SU-DHL-6 (cell line): ENCODE results near the gene CPSF2.

Experiments
- H2AFZ ChIP-seq: fragments of 200-600 bp; sonication (generic); 2 replicates; pipeline ENCODE4 v1.6.1; 2014; ENCODE audit warnings: low read depth, mild to moderate bottlenecking, moderate library complexity, mixed read lengths, antibody characterized with exemption, low read length; ENCODE audit not compliant: severe bottlenecking
- H3F3A ChIP-seq: fragments of 200-600 bp; shearing (Covaris generic); 2 replicates; pipeline ENCODE4 v1.6.0; 2016; ENCODE audit warnings: antibody characterized with exemption, mild to moderate bottlenecking; ENCODE audit not compliant: insufficient read depth
- H3K27ac ChIP-seq: fragments of 200-600 bp; sonication (generic); 2 replicates; pipeline ENCODE4 v1.5.1; 2016; ENCODE audit warnings: low read depth, mild to moderate bottlenecking, low read length, moderate library complexity, mixed read lengths
- H3K27me3 ChIP-seq: fragments of 200-600 bp; sonication (generic), shearing (Covaris generic); 2 replicates; pipeline ENCODE4 v1.6.0; 2014; ENCODE audit warnings: mild to moderate bottlenecking, low read length
- H3K36me3 ChIP-seq: fragments of 200-600 bp; sonication (generic); 2 replicates; pipeline ENCODE4 v1.6.1; 2014; ENCODE audit warnings: mild to moderate bottlenecking, low read length, mixed read lengths
- H3K4me2 ChIP-seq: fragments of 300-600, 200-600 bp; shearing (Covaris generic), sonication (generic); 2 replicates; pipeline ENCODE4 v1.6.0; 2014; ENCODE audit warnings: low read length, low read depth, mild to moderate bottlenecking; ENCODE audit not compliant: poor library complexity, severe bottlenecking
- H3K4me3 ChIP-seq: fragments of 200-600 bp; sonication (generic); 2 replicates; pipeline ENCODE4 v1.5.1; 2014; ENCODE audit warnings: antibody characterized with exemption, low read length, mild to moderate bottlenecking, mixed read lengths; ENCODE audit not compliant: insufficient read depth, poor library complexity, severe bottlenecking
- H3K79me2 ChIP-seq: fragments of 200-600 bp; sonication (generic); 2 replicates; pipeline ENCODE4 v1.6.1; 2014; ENCODE audit warnings: mild to moderate bottlenecking, low read length, moderate library complexity; ENCODE audit not compliant: insufficient read depth
- H3K9ac ChIP-seq: fragments of 200-600 bp; sonication (generic); 2 replicates; pipeline ENCODE4 v1.7.0; 2014; ENCODE audit warnings: mild to moderate bottlenecking, low read length
- H3K9me2 ChIP-seq: fragments of 200-600 bp; sonication (generic); replicated peaks from 2 replicates; pipeline ENCODE4 v1.6.1; 2014; ENCODE audit warnings: low read length; ENCODE audit not compliant: insufficient read depth
- H3K9me3 ChIP-seq: fragments of 200-600 bp; sonication (generic); 2 replicates; pipeline ENCODE4 v1.6.1; 2014; ENCODE audit warnings: low read length, mixed read lengths; ENCODE audit not compliant: insufficient read depth
- H4K20me1 ChIP-seq: fragments of 200-600 bp; sonication (generic); 2 replicates; pipeline ENCODE4 v1.6.1; 2014; ENCODE audit warnings: low read depth, mild to moderate bottlenecking, antibody characterized with exemption, low read length, moderate library complexity, mixed read lengths
- CTCF ChIP-seq: fragments of 200-600 bp; sonication (generic); IDR thresholded peaks from one replicate; pipeline ENCODE4 v1.5.1; 2017; ENCODE audit warnings: antibody characterized with exemption, mild to moderate bottlenecking, low read length, moderate library complexity; ENCODE audit not compliant: insufficient read depth, poor library complexity, severe bottlenecking
- EZH2phosphoT487 ChIP-seq: fragments of 200-600 bp; sonication (generic), shearing (Covaris generic); conservative IDR thresholded peaks from 2 replicates; pipeline ENCODE4 v1.6.1; 2018; ENCODE audit warnings: mild to moderate bottlenecking, antibody characterized with exemption, low read length, moderate library complexity, mixed read lengths

The CPSF2 gene

GRCh38 chr14:92190768-92191167 is 69.0 kb downstream of the CPSF2 start:
- H3F3A ChIP-seq, result no peaks in the 10 kb centered on the region
- no peak overlapping the region for H2AFZ ChIP-seq
- no peaks in the 10 kb centered on the region for H3K9me2 ChIP-seq
- H4K20me1 ChIP-seq, result no peaks in the 10 kb centered on the region
- H3K4me2 ChIP-seq, result no peak overlapping the region
- no peak overlapping the region for H3K9ac ChIP-seq
- peaks cover 6% of the 10 kb centered on the region; the same call in 1 of the 2 replicates for H3K9me3 ChIP-seq
- TF ChIP-seq CTCF (no peak), EZH2phosphoT487 (no peak)
- H3K27ac ChIP-seq, result no peak overlapping the region
- no peaks in the 10 kb centered on the region for H3K79me2 ChIP-seq
- no peaks in the 10 kb centered on the region for H3K27me3 ChIP-seq
- no peak overlapping the region for H3K4me3 ChIP-seq
- H3K36me3 ChIP-seq, result no peaks in the 10 kb centered on the region

- H3K79me2 ChIP-seq, result no peaks in the 10 kb centered on the region
- no peak for TF ChIP-seq EZH2phosphoT487
- no peak for TF ChIP-seq CTCF
- 0 out of 2 replicates have a peak, but pooled peaks cover 3% of the 10 kb centered on the region for H3K9me3 ChIP-seq
These were observed 77.0 kb downstream of the CPSF2 start for GRCh38 chr14:92198804-92199203.

GRCh38 chr14:92199763-92200162 is 78.0 kb downstream of the CPSF2 start:
- Histone ChIP-seq H4K20me1 (no peaks in the 10 kb centered on the region), H3K4me3 (no peak overlapping the region), H3K27ac (no peak overlapping the region), H3K9ac (no peak overlapping the region), H3F3A (no peaks in the 10 kb centered on the region), H3K27me3 (no peaks in the 10 kb centered on the region), H3K36me3 (no peaks in the 10 kb centered on the region), H3K9me2 (no peaks in the 10 kb centered on the region), H2AFZ (no peak overlapping the region), H3K79me2 (no peaks in the 10 kb centered on the region), H3K9me3 (0 out of 2 replicates have a peak, but pooled peaks cover 3% of the 10 kb centered on the region), H3K4me2 (no peak overlapping the region)
- TF ChIP-seq EZH2phosphoT487, result no peak
- TF ChIP-seq CTCF, result no peak

More at GRCh38 chr14:92198804-92199203, 77.0 kb downstream of the CPSF2 start:
- H3K36me3 ChIP-seq, result no peaks in the 10 kb centered on the region
- no peak overlapping the region for H3K4me2 ChIP-seq
- H3K27me3 ChIP-seq, result no peaks in the 10 kb centered on the region
- H2AFZ ChIP-seq, result no peak overlapping the region
- H3F3A ChIP-seq, result no peaks in the 10 kb centered on the region
- H3K9me2 ChIP-seq, result no peaks in the 10 kb centered on the region
- H3K9ac ChIP-seq, result no peak overlapping the region
- H4K20me1 ChIP-seq, result no peaks in the 10 kb centered on the region
- no peak overlapping the region for H3K4me3 ChIP-seq
- no peak overlapping the region for H3K27ac ChIP-seq
